GM15510 (cell line): ENCODE data around the gene KDM5A.

Experiments
- POLR2A ChIP-seq: IDR thresholded peaks from 3 replicates; pipeline ENCODE4 v1.6.1; 2011; ENCODE audit warnings: borderline replicate concordance; ENCODE audit not compliant: insufficient read length; ENCODE audit errors: extremely low read depth

KDM5A gene

DNA sequence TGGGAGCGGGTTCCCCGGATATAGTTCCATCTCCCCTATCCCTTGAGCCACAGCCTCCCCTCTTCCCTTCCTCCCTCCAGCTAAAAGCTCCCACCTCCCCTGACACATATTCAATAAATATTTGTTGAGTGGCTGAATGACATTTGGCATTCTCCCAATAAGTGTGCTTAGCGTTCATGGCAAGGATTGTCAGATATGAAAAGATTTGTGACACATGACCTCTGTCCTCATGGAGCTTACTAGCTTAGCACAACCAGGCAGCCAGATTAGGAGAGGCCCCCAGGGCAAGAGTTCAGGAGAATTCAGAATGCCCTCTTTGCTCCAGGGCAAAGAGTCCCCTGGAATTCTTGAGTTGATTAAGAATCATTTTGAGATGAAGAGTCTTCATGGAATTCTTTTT is 152.7 kb downstream of the KDM5A start:
- TF ChIP-seq POLR2A: no peak

GRCh38 chr12:234891-235415 is 154.2 kb downstream of the KDM5A start:
- TF ChIP-seq POLR2A: no peak

DNA sequence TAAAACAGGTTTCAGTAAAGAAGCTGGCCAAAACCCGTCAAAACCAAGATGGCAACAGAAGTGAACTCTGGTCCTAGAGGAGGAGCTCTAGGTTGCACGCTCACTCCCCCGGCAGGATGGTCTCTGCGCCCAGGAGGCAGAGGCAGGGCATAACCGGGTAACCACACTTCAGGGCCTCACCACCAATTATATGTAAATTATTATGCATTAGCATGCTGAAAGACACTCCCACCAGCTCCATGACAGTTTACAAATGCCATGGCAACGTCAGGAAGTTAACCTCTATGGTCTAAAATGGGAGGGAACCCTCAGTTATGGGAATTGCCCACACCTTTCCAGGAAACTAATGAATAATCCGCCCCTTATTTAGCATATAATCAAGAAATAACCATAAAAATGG is 155.1 kb downstream of the KDM5A start:
- TF ChIP-seq POLR2A: no peak

- no peak for TF ChIP-seq POLR2A
Observed at GRCh38 chr12:233615-233968, 155.5 kb downstream of the KDM5A start.

- TF ChIP-seq POLR2A: no peak
Observed at GRCh38 chr12:232731-233614, 156.1 kb downstream of the KDM5A start.

GRCh38 chr12:230925-231671 is 158.0 kb downstream of the KDM5A start:
- no peak for TF ChIP-seq POLR2A
